Esophagus muscularis mucosa (tissue), 4 donors: ENCODE results near the gene S100A9. TPM values are rescaled to one million over a fixed set of nuclear protein-coding genes. Genes with fewer than 3 reads are reported as not detected.

ENCODE experiments used
- DNase-seq: peaks from one replicate; pipeline ENCODE4 v3.0.0-alpha.2; 2017; ENCODE audit errors: extremely low spot score
- H3K27ac ChIP-seq, 4 donors: fragments of 200-600 bp; sonication (generic); replicated peaks in 1 of 4; 1 replicate in 3 of 4; 2 replicates in 1 of 4; pipeline ENCODE4 v1.5.1; 2016 to 2019; ENCODE audit warnings: mild to moderate bottlenecking in 1 of 4
- H3K27me3 ChIP-seq, 4 donors: fragments of 200-600 bp; sonication (generic); one replicate each; pipeline versions ENCODE4 v1.5.1 to v1.6.0; 2016 to 2019
- H3K36me3 ChIP-seq, 4 donors: fragments of 200-600 bp; sonication (generic); one replicate each; pipeline ENCODE4 v1.5.1; 2016 to 2019
- H3K4me1 ChIP-seq, 4 donors: fragments of 200-600 bp; sonication (generic); one replicate each; pipeline ENCODE4 v1.5.1; 2016 to 2019
- H3K4me3 ChIP-seq, 4 donors: fragments of 200-600 bp; sonication (generic); 1 replicate in 2 of 4; 2 replicates in 2 of 4; pipeline ENCODE4 v1.5.1; 2016 to 2019; ENCODE audit warnings: mild to moderate bottlenecking in 4 of 4, moderate library complexity in 1 of 4
- H3K9me3 ChIP-seq, 4 donors: fragments of 200-600 bp; sonication (generic); 1 replicate in 3 of 4; 2 replicates in 1 of 4; pipeline ENCODE4 v1.5.1; 2016 to 2019
- EP300 ChIP-seq: sonication (generic); formaldehyde crosslinking; IDR thresholded peaks from one replicate; pipeline ENCODE4 v1.6.1; 2017; ENCODE audit warnings: antibody characterized with exemption
- POLR2A ChIP-seq: fragments of 450-650 bp; IDR thresholded peaks from one replicate; pipeline ENCODE4 v1.6.1; 2017; ENCODE audit warnings: antibody characterized with exemption, moderate library complexity, mild to moderate bottlenecking, low read depth
- POLR2AphosphoS5 ChIP-seq, 2 donors: sonication (generic); formaldehyde crosslinking; IDR thresholded peaks; one replicate each; pipeline ENCODE4 v1.6.1; 2017; ENCODE audit warnings: antibody characterized with exemption in 2 of 2
- WGBS: methylation state at CpG from one replicate; pipeline ENCODE4 v1.1.5; 2018; 5-methylcytosine and 5-hydroxymethylcytosine counted together
- intact Hi-C: fragments of 100-400 bp; cut with DNase I; formaldehyde crosslinking; loops from one replicate; pipeline ENCODE4 v1.15.1; 2023
- total RNA-seq, 4 donors: library from RNA; depleted of rRNA; stranded (reverse); fragments of >200 nt; gene quantifications; one replicate each; pipeline versions ENCODE4 v1.1.0 to v1.2.1, GENCODE V29; 2016
- TF ChIP-seq, protein P1 (sequence below), 3 experiments: fragments of 200-600 bp in 2 of 3; fragments of 450-650 bp in 1 of 3; sonication (generic) in 2 of 3; IDR thresholded peaks; one replicate each; pipeline ENCODE4 v1.5.1; 2017 to 2019; ENCODE audit warnings: antibody characterized with exemption in 3 of 3, mild to moderate bottlenecking in 2 of 3, moderate library complexity in 1 of 3

Gene S100A9
- total RNA-seq, 4 donors from 2014 or later: 61.2 to 845 (median 119) TPM

DNA sequence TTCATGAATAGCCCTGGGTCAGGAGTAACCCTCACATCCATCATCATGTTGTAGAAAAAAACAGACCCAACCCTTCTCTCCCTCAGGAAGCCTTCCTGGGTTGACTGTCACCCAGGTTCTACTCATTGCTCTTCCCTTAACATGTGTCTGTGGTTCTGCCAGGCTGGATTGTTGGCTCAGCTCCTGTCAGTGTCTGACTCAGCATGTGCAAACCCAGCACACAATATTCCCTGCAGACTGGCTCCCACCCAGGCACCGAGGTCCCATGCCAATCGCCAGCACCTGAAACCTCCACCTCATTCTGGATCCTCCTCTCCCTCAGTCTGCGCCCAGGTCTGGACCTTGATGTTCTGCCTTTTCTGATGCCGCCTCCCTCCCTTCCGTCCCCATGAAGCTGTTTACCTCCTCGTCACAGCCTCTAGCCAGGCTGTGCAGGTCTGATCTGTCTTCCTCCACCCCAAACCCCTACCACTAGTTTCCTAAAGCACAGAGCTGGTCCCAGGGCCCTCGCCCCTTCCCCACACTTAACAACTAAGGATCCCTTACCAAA is 37.6 kb downstream of the S100A9 start:
- WGBS: 79% methylated on average over 7 of the region's 7 CpGs
- no peaks in the 10 kb centered on the region for H3K9me3 ChIP-seq
- TF ChIP-seq EP300 (no peak), POLR2A (no peak), POLR2AphosphoS5 (IDR thresholded peaks at IDR 0.05) (no peak)
- TF ChIP-seq, protein P1, sequence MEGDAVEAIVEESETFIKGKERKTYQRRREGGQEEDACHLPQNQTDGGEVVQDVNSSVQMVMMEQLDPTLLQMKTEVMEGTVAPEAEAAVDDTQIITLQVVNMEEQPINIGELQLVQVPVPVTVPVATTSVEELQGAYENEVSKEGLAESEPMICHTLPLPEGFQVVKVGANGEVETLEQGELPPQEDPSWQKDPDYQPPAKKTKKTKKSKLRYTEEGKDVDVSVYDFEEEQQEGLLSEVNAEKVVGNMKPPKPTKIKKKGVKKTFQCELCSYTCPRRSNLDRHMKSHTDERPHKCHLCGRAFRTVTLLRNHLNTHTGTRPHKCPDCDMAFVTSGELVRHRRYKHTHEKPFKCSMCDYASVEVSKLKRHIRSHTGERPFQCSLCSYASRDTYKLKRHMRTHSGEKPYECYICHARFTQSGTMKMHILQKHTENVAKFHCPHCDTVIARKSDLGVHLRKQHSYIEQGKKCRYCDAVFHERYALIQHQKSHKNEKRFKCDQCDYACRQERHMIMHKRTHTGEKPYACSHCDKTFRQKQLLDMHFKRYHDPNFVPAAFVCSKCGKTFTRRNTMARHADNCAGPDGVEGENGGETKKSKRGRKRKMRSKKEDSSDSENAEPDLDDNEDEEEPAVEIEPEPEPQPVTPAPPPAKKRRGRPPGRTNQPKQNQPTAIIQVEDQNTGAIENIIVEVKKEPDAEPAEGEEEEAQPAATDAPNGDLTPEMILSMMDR (IDR thresholded peaks at IDR 0.05): no peak
- peaks cover 0 to 52% (median 0%) of the 10 kb centered on the region in 4 donors for H3K27me3 ChIP-seq
- no peaks in the 10 kb centered on the region for H3K4me1 ChIP-seq
- no peak overlapping the region for H3K27ac ChIP-seq
- no peak overlapping the region for H3K4me3 ChIP-seq
- DNase-seq: no peak
- intact Hi-C loops: no loop called here
- no peaks in the 10 kb centered on the region for H3K36me3 ChIP-seq

DNA sequence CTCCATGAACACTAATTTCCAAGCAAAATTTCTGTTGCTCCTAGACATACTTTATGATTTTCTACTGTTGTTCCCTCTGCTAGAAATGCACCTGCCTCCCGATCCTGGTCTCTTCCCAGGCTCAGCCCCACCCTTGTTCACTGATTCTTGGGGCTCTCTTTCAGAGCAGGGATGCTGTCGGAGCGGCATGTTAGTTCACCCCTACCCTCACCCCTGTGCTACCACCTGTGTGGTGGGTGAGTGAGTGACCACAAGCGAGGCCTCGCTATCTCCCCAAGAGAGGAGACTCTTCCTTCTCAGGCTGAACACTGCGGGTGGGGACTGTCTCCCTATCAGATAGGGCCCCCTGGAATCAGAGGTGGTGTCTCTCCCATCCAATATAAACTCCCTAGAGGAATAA is 38.1 kb downstream of the S100A9 start:
- no peaks in the 10 kb centered on the region for H3K36me3 ChIP-seq
- 61% methylated on average over 3 of the region's 6 CpGs for WGBS

DNA sequence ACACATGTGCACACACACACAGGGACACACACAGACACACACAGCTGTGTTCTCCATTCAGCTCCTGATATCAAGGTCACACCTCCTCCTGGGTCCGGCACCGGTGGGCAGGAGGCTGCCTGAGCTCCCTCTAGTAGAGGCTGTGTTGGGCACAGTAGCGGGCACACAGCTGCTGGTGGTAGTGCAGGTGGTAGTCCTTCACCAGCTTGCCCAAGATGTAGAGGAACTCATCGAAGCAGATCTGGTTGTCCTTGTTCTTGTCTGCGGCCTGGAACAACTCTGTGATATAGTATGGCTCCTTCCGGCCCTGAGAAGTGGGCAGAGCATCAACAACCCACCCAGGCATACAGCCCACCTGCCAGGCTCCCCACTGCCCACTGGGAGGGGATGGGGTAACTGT is 38.8 kb downstream of the S100A9 start:
- WGBS: 80% methylated on average over 3 of the region's 6 CpGs
- TF ChIP-seq, protein P1 (IDR thresholded peaks at IDR 0.05): no peak
- no peak for TF ChIP-seq POLR2AphosphoS5 (IDR thresholded peaks at IDR 0.05)
- no peak for TF ChIP-seq POLR2A
- no peak for TF ChIP-seq EP300
- H3K4me3 ChIP-seq: no peak overlapping the region
- peaks cover 0 to 41% (median 0%) of the 10 kb centered on the region in 4 donors for H3K27me3 ChIP-seq
- intact Hi-C loops: no loop called here
- no peak overlapping the region for H3K27ac ChIP-seq
- H3K4me1 ChIP-seq: no peaks in the 10 kb centered on the region
- no peaks in the 10 kb centered on the region for H3K9me3 ChIP-seq
- no peak for DNase-seq
- H3K36me3 ChIP-seq: no peaks in the 10 kb centered on the region

More for the DNA sequence above, 38.1 kb downstream of the S100A9 start:
- Histone ChIP-seq H3K4me1 (no peaks in the 10 kb centered on the region), H3K4me3 (no peak overlapping the region), H3K27me3 (peaks cover 0 to 46% (median 0%) of the 10 kb centered on the region in 4 donors), H3K27ac (no peak overlapping the region), H3K9me3 (no peaks in the 10 kb centered on the region)
- intact Hi-C loops: no loop called here
- TF ChIP-seq EP300 (no peak), POLR2AphosphoS5 (IDR thresholded peaks at IDR 0.05) (no peak), POLR2A (no peak)
- TF ChIP-seq, protein P1 (IDR thresholded peaks at IDR 0.05): no peak
- DNase-seq: no peak

DNA sequence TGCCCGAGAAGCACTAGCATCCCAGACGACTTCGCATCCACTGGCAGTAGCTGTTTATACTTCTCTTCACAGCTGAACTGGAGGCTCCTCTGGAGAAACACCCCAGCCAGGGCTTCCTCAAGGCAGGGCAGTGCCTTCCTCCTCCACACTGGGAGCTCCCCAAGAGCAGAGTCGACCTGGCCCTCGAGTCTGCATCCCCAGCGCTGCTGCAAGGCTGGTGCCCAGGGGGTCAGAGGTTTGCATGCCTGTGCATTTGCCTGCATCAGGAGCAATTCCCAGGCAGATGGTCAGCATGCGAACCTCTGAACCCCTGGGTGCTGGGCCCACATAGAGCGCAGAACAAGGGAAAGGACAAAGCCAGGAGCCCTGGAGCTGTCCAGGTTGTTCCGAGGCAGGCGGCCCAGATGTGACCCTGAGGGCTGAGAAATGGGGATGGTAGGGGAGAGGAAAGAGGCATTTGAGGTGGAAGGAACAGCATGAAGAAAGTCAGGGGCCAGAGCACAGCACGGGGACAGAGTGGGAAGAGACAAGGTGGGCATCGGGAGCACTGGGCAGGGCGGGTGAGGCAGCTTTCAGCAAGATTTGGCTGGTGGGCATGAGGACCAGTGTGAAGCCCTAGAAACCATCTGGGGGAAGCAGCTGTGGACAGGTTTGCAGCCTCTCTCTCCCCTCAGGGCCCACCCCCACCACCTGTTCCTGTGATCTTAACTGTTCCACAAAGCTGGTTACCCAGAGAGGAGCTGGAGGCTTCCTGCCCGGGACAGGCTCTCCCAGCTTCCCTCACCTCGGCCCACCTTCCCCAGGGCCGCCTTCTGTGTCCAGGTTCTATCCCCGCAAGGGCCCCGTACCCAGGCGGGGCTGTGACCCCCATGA is 39.6 kb downstream of the S100A9 start:
- TF ChIP-seq, protein P1 (IDR thresholded peaks at IDR 0.05): no peak
- TF ChIP-seq POLR2A (no peak), POLR2AphosphoS5 (IDR thresholded peaks at IDR 0.05) (no peak), EP300 (no peak)
- WGBS: 82% methylated on average over 18 of the region's 19 CpGs
- no peaks in the 10 kb centered on the region for H3K36me3 ChIP-seq
- no peaks in the 10 kb centered on the region for H3K4me1 ChIP-seq
- DNase-seq: no peak
- H3K9me3 ChIP-seq: no peaks in the 10 kb centered on the region
- no peak overlapping the region for H3K4me3 ChIP-seq
- intact Hi-C loops: no loop called here
- H3K27ac ChIP-seq: no peak overlapping the region
- H3K27me3 ChIP-seq: peaks cover 0 to 34% (median 0%) of the 10 kb centered on the region in 4 donors
